Adrenal gland (tissue), 5 donors: ENCODE measurements around the gene SLC25A22.

ENCODE experiments used
- CTCF ChIP-seq, 6 experiments: fragments of 450-650 bp in 4 of 6; fragments of 200-600 bp in 2 of 6; sonication (generic) in 1 of 6; IDR thresholded peaks; 1 replicate in 5 of 6; 2 replicates in 1 of 6; pipeline versions ENCODE4 v1.5.1 to v1.8.0; 2016 to 2021; ENCODE audit warnings: antibody characterized with exemption in 6 of 6, mild to moderate bottlenecking in 2 of 6, moderate library complexity in 1 of 6
- POLR2A ChIP-seq, 2 donors: fragments of 450-650 bp; IDR thresholded peaks; one replicate each; pipeline ENCODE4 v1.6.1; 2017; ENCODE audit warnings: antibody characterized with exemption in 2 of 2, mild to moderate bottlenecking in 2 of 2, moderate library complexity in 1 of 2
- donor health status: DM: no; HTN: no; CAD: no.

- TF ChIP-seq CTCF (IDR thresholded peaks at IDR 0.05) (no peak), POLR2A (IDR thresholded peaks at IDR 0.05) (no peak)
Measured at GRCh38 chr11:836700-837099, 38.6 kb upstream of the SLC25A22 start.
